SJCRH30 (cell line): ENCODE data around the gene TNFAIP3. TPM values are rescaled to one million over a fixed set of nuclear protein-coding genes. Genes with fewer than 3 reads are reported as not detected.

Experiments used
- total RNA-seq: library from RNA; depleted of rRNA; stranded (reverse); fragments of >200 nt; shearing (Covaris generic); gene quantifications from 2 replicates; pipeline ENCODE4 v1.2.3, GENCODE V29; 2014; rRNA removed

Gene TNFAIP3
- total RNA-seq, 1 experiment from 2014 or later = 39.9 TPM

Other genes with a start within 250 kb of the TNFAIP3 start
- 5.4 and 5.7 TPM in 2 replicates for gene PERP, start 240.2 kb downstream of the TNFAIP3 start, total RNA-seq